Measurements from ENCODE around the gene DOLK. TPM values are rescaled to one million over a fixed set of nuclear protein-coding genes. Genes with fewer than 3 reads are reported as not detected.
"Not testable (repeated sequence)": the region's sequence is repeated elsewhere in the genome, so short reads cannot be mapped to it uniquely, and the experiment has no call there.

Gene DOLK
- total RNA-seq, 4 donors from 2014 or later = 6.5 to 11.8 (median 6.6) TPM

- intact Hi-C loops (cut with DNase I; ENCODE audit: low total_unique reads) = no loop called here
- TF ChIP-seq POLR2A (IDR thresholded peaks at IDR 0.05) = no peak
- TF ChIP-seq, protein P1, sequence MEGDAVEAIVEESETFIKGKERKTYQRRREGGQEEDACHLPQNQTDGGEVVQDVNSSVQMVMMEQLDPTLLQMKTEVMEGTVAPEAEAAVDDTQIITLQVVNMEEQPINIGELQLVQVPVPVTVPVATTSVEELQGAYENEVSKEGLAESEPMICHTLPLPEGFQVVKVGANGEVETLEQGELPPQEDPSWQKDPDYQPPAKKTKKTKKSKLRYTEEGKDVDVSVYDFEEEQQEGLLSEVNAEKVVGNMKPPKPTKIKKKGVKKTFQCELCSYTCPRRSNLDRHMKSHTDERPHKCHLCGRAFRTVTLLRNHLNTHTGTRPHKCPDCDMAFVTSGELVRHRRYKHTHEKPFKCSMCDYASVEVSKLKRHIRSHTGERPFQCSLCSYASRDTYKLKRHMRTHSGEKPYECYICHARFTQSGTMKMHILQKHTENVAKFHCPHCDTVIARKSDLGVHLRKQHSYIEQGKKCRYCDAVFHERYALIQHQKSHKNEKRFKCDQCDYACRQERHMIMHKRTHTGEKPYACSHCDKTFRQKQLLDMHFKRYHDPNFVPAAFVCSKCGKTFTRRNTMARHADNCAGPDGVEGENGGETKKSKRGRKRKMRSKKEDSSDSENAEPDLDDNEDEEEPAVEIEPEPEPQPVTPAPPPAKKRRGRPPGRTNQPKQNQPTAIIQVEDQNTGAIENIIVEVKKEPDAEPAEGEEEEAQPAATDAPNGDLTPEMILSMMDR (IDR thresholded peaks at IDR 0.05 in 4 of 5, conservative IDR thresholded peaks at IDR 0.05 in 1 of 5) = no peak
- H3K4me3 ChIP-seq = no peak overlapping the region
- DNase-seq = no peak
- H3K4me1 ChIP-seq = peaks cover 12 to 14% of the 10 kb centered on the region in 2 donors
- H3K36me3 ChIP-seq = peaks cover 0 to 77% of the 10 kb centered on the region in 2 donors
- no peaks in the 10 kb centered on the region for H3K9me3 ChIP-seq
- no peaks in the 10 kb centered on the region for H3K27me3 ChIP-seq
- in situ Hi-C loops (cut with MboI; ENCODE audit: low sequenced_read_pairs in 4 of 4) = no loop called here
- H3K27ac ChIP-seq = no peak overlapping the region
- no peak for ATAC-seq
Measured at GRCh38 chr9:128986671-128987070, 39.3 kb upstream of the DOLK start.

- TF ChIP-seq, protein P1 (IDR thresholded peaks at IDR 0.05 in 4 of 5, conservative IDR thresholded peaks at IDR 0.05 in 1 of 5) = no peak
- Histone ChIP-seq H3K4me3 (no peak overlapping the region), H3K27ac (no peak overlapping the region), H3K36me3 (peaks cover 0 to 82% of the 10 kb centered on the region in 2 donors), H3K9me3 (no peaks in the 10 kb centered on the region), H3K27me3 (no peaks in the 10 kb centered on the region), H3K4me1 (peaks cover 12 to 14% of the 10 kb centered on the region in 2 donors)
- intact Hi-C loops (cut with DNase I; ENCODE audit: low total_unique reads) = no loop called here
- DNase-seq (no peak), ATAC-seq (no peak)
- in situ Hi-C loops (cut with MboI; ENCODE audit: low sequenced_read_pairs in 4 of 4) = no loop called here
Measured at GRCh38 chr9:128983536-128983935, 36.1 kb upstream of the DOLK start.

DNA sequence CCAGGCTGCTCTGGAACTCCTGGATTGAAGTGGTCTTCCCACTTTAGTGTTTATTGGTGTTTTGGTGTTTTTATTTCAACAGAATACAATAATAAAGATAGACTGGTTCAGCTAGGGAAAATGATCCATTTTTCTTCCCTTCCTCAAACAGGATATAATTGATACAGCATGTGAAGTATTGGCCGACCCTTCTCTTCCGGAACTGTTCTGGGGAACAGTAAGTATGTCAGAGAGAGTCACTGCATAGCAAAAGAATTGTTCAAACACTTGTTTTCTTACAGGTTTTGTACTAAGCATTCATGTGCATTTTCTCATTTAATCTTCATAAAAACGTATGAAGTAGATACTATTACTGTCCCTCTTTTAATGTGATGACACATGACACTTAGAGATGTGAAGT is 31.7 kb upstream of the DOLK start:
- no peaks in the 10 kb centered on the region for H3K9me3 ChIP-seq
- DNase-seq = no peak
- TF ChIP-seq, protein P1 (IDR thresholded peaks at IDR 0.05 in 4 of 5, conservative IDR thresholded peaks at IDR 0.05 in 1 of 5) = no peak
- TF ChIP-seq POLR2A (IDR thresholded peaks at IDR 0.05) = no peak
- intact Hi-C loops (cut with DNase I; ENCODE audit: low total_unique reads) = no loop called here
- H3K4me3 ChIP-seq = no peak overlapping the region
- in situ Hi-C loops (cut with MboI; ENCODE audit: low sequenced_read_pairs in 4 of 4) = no loop called here
- no peaks in the 10 kb centered on the region for H3K27me3 ChIP-seq
- H3K27ac ChIP-seq = no peak overlapping the region
- H3K36me3 ChIP-seq = peaks cover 0 to 88% of the 10 kb centered on the region in 2 donors
- ATAC-seq = no peak
- no peaks in the 10 kb centered on the region for H3K4me1 ChIP-seq

DNA sequence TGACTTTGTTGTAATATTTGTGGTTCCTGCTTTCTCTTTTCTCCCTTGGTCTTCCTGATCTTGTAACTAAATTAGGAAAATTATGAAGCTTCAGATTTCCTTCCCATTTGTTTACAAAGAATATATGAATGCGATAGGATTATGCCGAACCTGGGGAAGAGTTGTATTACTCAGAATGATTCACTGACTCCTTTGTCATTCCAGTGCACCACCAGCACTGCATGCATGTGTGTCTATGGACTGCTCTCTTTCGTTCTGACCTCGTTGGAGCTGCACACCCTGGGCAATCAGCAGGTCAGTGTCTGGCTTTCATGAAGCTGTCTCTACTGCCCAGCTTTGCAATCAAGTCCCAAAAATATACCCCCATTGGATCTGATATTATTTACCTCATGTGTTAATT is 25.6 kb upstream of the DOLK start:
- H3K27ac ChIP-seq = no peak overlapping the region
- no peak for TF ChIP-seq POLR2A (IDR thresholded peaks at IDR 0.05)
- TF ChIP-seq, protein P1 (IDR thresholded peaks at IDR 0.05 in 4 of 5, conservative IDR thresholded peaks at IDR 0.05 in 1 of 5) = no peak
- H3K27me3 ChIP-seq = no peaks in the 10 kb centered on the region
- H3K36me3 ChIP-seq = peaks cover 0 to 87% of the 10 kb centered on the region in 2 donors
- no peaks in the 10 kb centered on the region for H3K4me1 ChIP-seq
- in situ Hi-C loops (cut with MboI; ENCODE audit: low sequenced_read_pairs in 4 of 4) = no loop called here
- H3K4me3 ChIP-seq = no peak overlapping the region
- no peak for DNase-seq
- H3K9me3 ChIP-seq = no peaks in the 10 kb centered on the region
- no peak for ATAC-seq
- intact Hi-C loops (cut with DNase I; ENCODE audit: low total_unique reads) = no loop called here

DNA sequence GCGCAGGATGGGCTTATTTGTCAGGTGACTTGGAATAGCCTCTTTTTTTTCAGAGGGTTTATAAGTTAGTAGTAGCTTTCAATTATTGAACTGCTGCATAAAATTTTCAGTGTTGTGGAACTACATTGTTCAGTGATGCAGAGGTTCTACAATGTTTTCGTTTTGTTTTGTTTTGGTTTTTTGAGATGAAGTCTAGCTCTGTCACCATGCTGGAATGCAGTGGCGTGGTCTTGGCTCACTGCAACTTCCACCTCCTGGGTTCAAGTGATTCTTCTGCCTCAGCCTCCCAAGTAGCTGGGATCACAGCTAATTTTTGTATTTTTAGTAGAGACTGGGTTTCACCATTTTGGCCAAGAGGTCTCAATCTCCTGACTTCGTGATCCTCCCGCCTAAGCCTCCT is 22.1 kb upstream of the DOLK start:
- DNase-seq (no peak), ATAC-seq (no peak)
- Histone ChIP-seq H3K36me3 (peaks cover 0 to 70% of the 10 kb centered on the region in 2 donors), H3K27ac (no peak overlapping the region), H3K9me3 (no peaks in the 10 kb centered on the region), H3K27me3 (no peaks in the 10 kb centered on the region), H3K4me3 (no peak overlapping the region), H3K4me1 (no peaks in the 10 kb centered on the region)
- TF ChIP-seq, protein P1 (IDR thresholded peaks at IDR 0.05 in 4 of 5, conservative IDR thresholded peaks at IDR 0.05 in 1 of 5) = no peak
- TF ChIP-seq POLR2A (IDR thresholded peaks at IDR 0.05) = no peak
- intact Hi-C loops (cut with DNase I; ENCODE audit: low total_unique reads) (loop anchor here (10.0 kb wide), 1 partner anchor 395 kb away; no protein-coding TSS in a partner anchor), in situ Hi-C loops (cut with MboI; ENCODE audit: low sequenced_read_pairs in 4 of 4) (no loop called here)

DNA sequence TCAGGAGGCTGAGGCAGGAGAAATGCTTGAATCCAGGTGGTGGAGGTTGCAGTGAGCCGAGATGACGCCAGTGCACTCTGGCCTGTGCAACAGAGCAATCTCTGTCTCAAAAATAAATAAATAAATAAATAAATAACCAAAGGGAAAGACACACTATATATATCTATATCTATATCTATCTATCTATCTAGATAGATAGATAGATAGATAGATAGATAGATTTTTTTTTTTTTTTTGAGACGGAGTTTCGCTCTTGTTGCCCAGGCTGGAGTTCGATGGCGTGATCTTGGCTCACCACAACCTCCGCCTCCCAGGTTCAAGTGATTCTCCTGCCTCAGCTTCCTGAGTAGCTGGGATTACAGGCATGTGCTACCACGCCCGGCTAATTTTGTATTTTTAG is 14.0 kb upstream of the DOLK start:
- intact Hi-C loops (cut with DNase I; ENCODE audit: low total_unique reads) = loop anchor here (10.0 kb wide), 1 partner anchor 387 kb away; no protein-coding TSS in a partner anchor
- H3K4me3 ChIP-seq; H3K9me3 ChIP-seq; H3K27ac ChIP-seq; H3K27me3 ChIP-seq; in situ Hi-C loops (cut with MboI; ENCODE audit: low sequenced_read_pairs in 4 of 4); H3K4me1 ChIP-seq; DNase-seq; ATAC-seq: not testable (repeated sequence)
- H3K36me3 ChIP-seq = peaks cover 3 to 57% of the 10 kb centered on the region in 2 donors
